DMS 273 treated with DMSO at 0.1 percent for 48 hours (cell line): ENCODE results near the gene SHROOM4.
A peak's percentile ranks its signal among the peaks of the same experiment; 100 is the strongest.

Source experiments
- DNase-seq: peaks from one replicate; lab custom pipeline; 2025; lab: John Stamatoyannopoulos, UW

Gene SHROOM4

DNA sequence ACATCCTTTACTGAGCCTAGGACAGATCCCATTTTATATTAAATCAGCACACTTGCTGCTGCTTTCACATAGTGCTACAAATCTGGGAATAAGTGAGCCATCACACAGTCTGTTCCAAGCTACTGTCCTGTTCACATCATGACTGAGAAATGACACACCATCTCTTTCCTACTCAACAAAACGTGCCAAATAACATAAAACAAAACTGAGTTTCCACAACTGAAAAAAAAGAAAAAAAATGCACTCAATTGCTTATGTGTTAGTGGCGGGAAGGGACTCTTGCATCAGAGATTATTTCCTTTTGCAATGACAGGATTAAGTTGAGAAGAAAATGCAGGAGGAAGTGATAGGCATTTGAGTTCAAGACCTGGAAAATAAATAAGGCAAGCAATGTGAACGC is 109.0 kb downstream of the SHROOM4 start:
- no peak for DNase-seq

- no peak for DNase-seq
These were observed 109.6 kb downstream of the SHROOM4 start for GRCh38 chrX:50704360-50704759.

GRCh38 chrX:50700921-50701320 is 113.1 kb downstream of the SHROOM4 start:
- DNase-seq = no peak

- DNase-seq = no peak
These were observed 115.0 kb downstream of the SHROOM4 start for GRCh38 chrX:50698944-50699343.

- DNase-seq = no peak
These were observed 116.3 kb downstream of the SHROOM4 start for GRCh38 chrX:50697691-50698090.

GRCh38 chrX:50691820-50692219 is 122.2 kb downstream of the SHROOM4 start:
- DNase-seq = peak; percentile 3

- no peak for DNase-seq
These were observed 129.1 kb downstream of the SHROOM4 start for GRCh38 chrX:50684871-50685270.

DNA sequence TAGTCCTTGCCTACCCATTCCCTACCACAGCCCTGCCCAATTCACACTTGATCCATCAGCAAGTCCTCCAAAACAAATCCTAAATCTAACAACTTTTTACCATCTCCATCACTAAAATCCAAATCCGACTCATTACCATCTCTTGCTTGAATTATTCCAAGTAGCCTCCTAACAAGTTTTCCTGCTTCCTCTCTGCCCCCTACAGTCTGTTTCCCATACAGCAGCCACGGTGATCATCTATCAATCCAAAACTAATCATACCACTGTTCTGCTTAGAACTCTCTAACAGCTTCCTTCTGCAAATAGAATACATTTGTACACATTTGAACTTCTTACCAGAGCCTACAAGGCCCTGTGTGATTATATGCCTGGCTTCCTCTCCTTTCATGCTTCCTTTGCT is 133.0 kb downstream of the SHROOM4 start:
- no peak for DNase-seq

GRCh38 chrX:50677789-50678188 is 136.2 kb downstream of the SHROOM4 start:
- DNase-seq = no peak

GRCh38 chrX:50671661-50672060 is 142.3 kb downstream of the SHROOM4 start:
- DNase-seq = no peak

- DNase-seq = no peak
These were observed 145.1 kb downstream of the SHROOM4 start for GRCh38 chrX:50668860-50669259.

- DNase-seq = no peak
These were observed 165.8 kb downstream of the SHROOM4 start for GRCh38 chrX:50648156-50648555.

DNA sequence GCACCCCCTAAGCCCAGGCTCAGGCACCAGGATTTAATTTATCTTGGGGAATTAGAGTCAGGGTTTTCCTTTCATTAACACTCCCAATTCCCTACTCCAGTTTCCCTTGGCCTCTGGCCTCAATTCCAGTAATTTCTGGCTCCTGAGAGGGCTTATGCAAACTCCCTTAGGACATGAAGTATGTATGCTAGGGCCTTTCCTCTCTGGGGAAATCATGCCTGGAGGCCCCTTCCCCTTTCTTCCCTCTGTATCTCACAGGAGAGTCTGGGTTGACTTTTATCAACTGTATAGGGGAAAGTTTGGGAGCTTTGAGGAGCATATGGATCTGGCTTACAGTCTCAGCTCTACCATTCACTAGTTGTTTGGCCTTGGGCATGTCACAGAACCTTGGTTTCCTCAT is 169.5 kb downstream of the SHROOM4 start:
- DNase-seq = no peak

GRCh38 chrX:50643525-50644137 is 170.4 kb downstream of the SHROOM4 start:
- no peak for DNase-seq

- DNase-seq = no peak
These were observed 175.9 kb downstream of the SHROOM4 start for GRCh38 chrX:50638123-50638522.

DNA sequence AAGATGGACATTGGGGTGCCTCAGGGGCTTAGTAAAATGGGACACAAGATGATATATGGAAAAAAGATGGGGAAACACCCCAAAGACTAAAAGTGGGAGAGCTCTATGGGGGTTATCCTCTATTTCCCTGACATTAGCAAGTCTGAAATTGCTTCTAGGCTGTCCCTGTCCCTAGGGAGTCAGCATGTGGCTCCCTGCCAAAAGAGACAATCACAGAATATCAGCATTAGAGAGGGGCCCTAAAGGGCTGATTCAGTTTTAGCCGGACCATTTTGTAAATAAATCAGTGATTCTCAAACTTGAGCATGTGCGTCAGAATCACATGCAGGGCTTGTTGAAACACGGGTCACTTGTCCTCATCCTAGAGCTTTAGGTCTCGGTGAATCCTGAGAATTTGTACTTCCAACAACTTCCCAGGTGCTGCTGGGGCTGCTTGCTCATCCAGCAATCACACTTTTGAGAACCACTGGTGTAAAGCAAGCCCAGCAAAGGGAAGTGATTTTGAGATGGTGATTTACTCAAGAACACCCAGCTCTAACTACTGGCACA is 178.1 kb downstream of the SHROOM4 start:
- no peak for DNase-seq

DNA sequence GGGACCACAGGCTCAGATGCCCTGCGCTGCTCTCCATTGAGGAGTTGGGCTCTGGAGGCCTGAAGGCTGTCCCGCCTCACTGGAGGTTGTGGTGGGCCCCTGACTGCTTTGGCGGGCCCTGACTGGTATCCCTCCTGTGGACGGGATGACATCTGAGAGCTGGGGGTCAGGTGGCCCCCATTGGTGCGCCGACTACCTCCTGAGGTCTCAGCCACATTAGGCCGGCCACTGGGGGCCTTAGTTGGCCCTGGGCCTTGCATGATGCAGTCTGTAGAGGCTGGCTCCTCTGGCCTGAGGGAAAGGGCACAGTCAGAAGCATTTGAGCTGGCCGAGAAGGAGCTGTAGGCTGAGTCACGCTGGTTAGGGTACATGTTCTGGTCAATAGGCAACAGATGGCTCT is 178.8 kb downstream of the SHROOM4 start:
- no peak for DNase-seq

GRCh38 chrX:50629774-50630173 is 184.2 kb downstream of the SHROOM4 start:
- no peak for DNase-seq

GRCh38 chrX:50627696-50628095 is 186.3 kb downstream of the SHROOM4 start:
- no peak for DNase-seq

- no peak for DNase-seq
These were observed 187.6 kb downstream of the SHROOM4 start for GRCh38 chrX:50626432-50626831.

GRCh38 chrX:50622751-50623150 is 191.2 kb downstream of the SHROOM4 start:
- DNase-seq = no peak

DNA sequence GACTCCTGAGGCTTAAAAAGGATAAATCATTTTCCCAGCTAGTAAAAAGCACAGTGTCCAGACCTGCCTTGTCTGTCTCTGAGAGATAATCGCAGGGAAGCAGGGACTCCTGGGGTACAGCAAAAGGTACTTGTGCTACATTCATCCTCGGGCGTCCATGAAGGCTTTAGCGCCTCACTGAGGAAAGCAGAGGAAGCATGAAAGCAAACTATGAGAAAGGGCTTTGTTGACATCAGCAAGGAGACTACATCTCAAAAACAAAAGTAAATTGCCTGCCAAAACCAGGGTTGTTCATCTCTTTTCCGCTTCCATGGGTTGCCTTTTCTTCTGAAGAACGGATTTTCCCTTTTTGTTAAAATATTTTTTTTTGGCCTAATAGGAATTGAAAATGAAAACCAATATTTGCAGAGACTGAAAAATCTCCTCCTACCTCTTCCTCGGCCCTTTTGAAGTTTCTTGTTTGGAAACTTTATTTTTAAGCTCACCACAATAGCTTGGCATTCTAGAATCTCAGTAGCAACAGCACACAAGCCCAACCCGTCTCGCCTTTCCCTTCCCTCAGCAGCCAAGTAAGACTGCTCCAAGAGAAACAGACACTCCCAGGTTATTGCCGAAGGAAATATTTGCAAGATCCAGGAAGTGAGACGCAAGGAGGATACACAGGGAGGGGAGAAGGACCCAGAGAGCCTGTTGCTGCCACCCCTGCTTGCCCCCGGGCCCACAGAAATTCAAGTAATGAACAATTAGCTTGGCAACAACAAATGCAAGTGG is 195.0 kb downstream of the SHROOM4 start:
- no peak for DNase-seq

GRCh38 chrX:50617183-50617582 is 196.8 kb downstream of the SHROOM4 start:
- no peak for DNase-seq
